Kidney (tissue), 14 donors: ENCODE measurements around the gene OSTN. TPM values are rescaled to one million over a fixed set of nuclear protein-coding genes. Genes with fewer than 3 reads are reported as not detected.

Experiments
- DNase-seq, 5 donors: peaks; one replicate each; pipeline ENCODE4 v3.0.0-alpha.2; 2013 to 2020
- FAIRE-seq: peaks from 2 replicates; lab custom pipeline; 2012; peaks lifted over from hg19 to GRCh38; lab: Jason Lieb, UNC
- H3K27ac ChIP-seq, 2 donors: one replicate each; pipeline ENCODE4 v1.7.0; 2013; ENCODE audit warnings: low read depth in 2 of 2, low read length in 2 of 2, inconsistent platforms in 1 of 2
- H3K27me3 ChIP-seq: one replicate; pipeline ENCODE4 v1.7.1; 2013; ENCODE audit warnings: low read length, inconsistent platforms; ENCODE audit not compliant: control insufficient read depth, insufficient read depth
- H3K36me3 ChIP-seq, 3 donors: one replicate each; pipeline versions ENCODE4 v1.7.0 to v1.7.1; 2013; ENCODE audit warnings: low read length in 3 of 3, control low read depth in 1 of 3, inconsistent platforms in 1 of 3; ENCODE audit not compliant: insufficient read depth in 3 of 3, control insufficient read depth in 2 of 3
- H3K4me1 ChIP-seq, 3 donors: one replicate each; pipeline versions ENCODE4 v1.7.0 to v1.7.1; 2013; ENCODE audit warnings: low read length in 3 of 3, inconsistent platforms in 1 of 3, low read depth in 1 of 3; ENCODE audit not compliant: control insufficient read depth in 2 of 3, insufficient read depth in 2 of 3
- H3K4me3 ChIP-seq, 3 donors: one replicate each; pipeline versions ENCODE4 v1.7.0 to v1.8.1; 2013; ENCODE audit warnings: low read length in 3 of 3, control low read depth in 1 of 3, inconsistent platforms in 1 of 3
- H3K9ac ChIP-seq, 3 donors: one replicate each; pipeline versions ENCODE4 v1.7.0 to v1.7.1; 2013; ENCODE audit warnings: low read length in 3 of 3, control low read depth in 1 of 3, inconsistent platforms in 1 of 3
- H3K9me3 ChIP-seq, 3 donors: one replicate each; pipeline versions ENCODE4 v1.7.0 to v1.7.1; 2013; ENCODE audit warnings: low read length in 3 of 3, control low read depth in 1 of 3, inconsistent platforms in 1 of 3; ENCODE audit not compliant: control insufficient read depth in 2 of 3, insufficient read depth in 1 of 3
- intact Hi-C: fragments of 100-400 bp; cut with DNase I; formaldehyde crosslinking; loops from one replicate; pipeline ENCODE4 v1.11.1; 2022
- polyA plus RNA-seq: library from polyadenylated mRNA; stranded (reverse); fragments of 350-450 nt; fragmentation: Illumina TruSeq; extraction: RNeasy Lipid Tissue Mini Kit (QIAGEN cat#74804); gene quantifications from one replicate; pipeline ENCODE4 v1.2.3, GENCODE V29; 2014; ENCODE audit warnings: low read depth, low replicate concordance; ENCODE audit not compliant: insufficient read depth
- total RNA-seq: library from RNA; stranded (reverse); fragmentation: NEBNext Ultra II Directional; extraction: Animal tissue kit (Norgen Biotek cat#: 25700); gene quantifications from one replicate; pipeline ENCODE4 v1.2.1, GENCODE V29; 2021
- TF ChIP-seq, protein P1 (sequence below): IDR thresholded peaks from 3 replicates; pipeline ENCODE4 v1.5.1; 2012; ENCODE audit warnings: mild to moderate bottlenecking, moderate library complexity, borderline replicate concordance; ENCODE audit not compliant: insufficient read depth; ENCODE audit errors: extremely low read depth
- donor health status: control.
- donor health status: control.
- donor health status: control.
- donor health status: control.
- donor health status: control.
- donor health status: DM: yes; HTN: yes; CAD: no.
- donor health status: Normal renal cell carcinoma (clear cell type).

OSTN gene
- total and polyA plus RNA-seq, 2 donors from 2014 or later = not detected

DNA sequence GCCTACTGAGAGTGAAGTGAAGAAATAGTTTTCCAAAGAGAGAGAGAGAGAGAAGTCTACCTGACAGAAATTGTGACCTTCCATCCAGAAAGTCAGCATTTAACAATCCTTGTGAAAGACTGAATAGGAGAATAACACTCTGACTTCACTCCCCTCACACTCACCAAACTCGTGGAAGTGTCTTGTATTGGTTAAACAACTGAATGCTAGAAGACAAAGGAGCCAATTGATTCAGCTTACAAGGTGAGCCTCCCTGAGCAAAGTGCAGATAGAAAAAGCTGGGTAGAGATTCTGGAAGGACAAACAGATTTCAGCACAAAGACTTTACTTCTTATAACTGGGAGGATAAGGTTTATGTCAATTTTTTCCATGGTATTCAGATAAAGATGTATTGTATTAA, 40.8 kb upstream of the OSTN start:
- intact Hi-C loops = no loop called here
- H3K36me3 ChIP-seq = no peaks in the 10 kb centered on the region
- H3K9me3 ChIP-seq = peaks cover 0 to 13% (median 0%) of the 10 kb centered on the region in 3 donors
- no peaks in the 10 kb centered on the region for H3K4me1 ChIP-seq
- TF ChIP-seq, protein P1, sequence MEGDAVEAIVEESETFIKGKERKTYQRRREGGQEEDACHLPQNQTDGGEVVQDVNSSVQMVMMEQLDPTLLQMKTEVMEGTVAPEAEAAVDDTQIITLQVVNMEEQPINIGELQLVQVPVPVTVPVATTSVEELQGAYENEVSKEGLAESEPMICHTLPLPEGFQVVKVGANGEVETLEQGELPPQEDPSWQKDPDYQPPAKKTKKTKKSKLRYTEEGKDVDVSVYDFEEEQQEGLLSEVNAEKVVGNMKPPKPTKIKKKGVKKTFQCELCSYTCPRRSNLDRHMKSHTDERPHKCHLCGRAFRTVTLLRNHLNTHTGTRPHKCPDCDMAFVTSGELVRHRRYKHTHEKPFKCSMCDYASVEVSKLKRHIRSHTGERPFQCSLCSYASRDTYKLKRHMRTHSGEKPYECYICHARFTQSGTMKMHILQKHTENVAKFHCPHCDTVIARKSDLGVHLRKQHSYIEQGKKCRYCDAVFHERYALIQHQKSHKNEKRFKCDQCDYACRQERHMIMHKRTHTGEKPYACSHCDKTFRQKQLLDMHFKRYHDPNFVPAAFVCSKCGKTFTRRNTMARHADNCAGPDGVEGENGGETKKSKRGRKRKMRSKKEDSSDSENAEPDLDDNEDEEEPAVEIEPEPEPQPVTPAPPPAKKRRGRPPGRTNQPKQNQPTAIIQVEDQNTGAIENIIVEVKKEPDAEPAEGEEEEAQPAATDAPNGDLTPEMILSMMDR = no peak
- no peaks in the 10 kb centered on the region for H3K27me3 ChIP-seq
- H3K4me3 ChIP-seq = no peak overlapping the region
- no peak for FAIRE-seq
- H3K27ac ChIP-seq = no peak overlapping the region
- H3K9ac ChIP-seq = no peak overlapping the region
- DNase-seq = no peak

DNA sequence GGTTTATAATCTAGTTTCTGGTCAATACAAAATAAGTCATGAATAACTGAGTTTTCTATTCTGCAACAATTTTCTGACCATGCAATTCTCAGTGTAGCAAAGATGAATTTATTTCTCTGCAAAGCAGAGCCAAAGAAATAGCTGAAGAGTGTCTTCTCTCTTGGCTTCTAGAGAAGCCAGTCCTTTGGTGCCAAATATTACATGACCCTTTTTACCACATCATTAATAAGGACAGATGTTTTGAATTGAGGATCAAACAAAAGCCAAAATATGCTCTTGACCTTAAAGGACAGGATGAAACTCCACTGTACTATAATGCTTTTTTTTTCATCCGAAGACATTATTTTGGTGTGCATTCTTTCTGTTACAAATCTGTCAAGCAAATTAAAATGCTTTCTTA, 40.2 kb upstream of the OSTN start:
- FAIRE-seq = no peak
- Histone ChIP-seq H3K27me3 (no peaks in the 10 kb centered on the region), H3K36me3 (no peaks in the 10 kb centered on the region), H3K9me3 (peaks cover 0 to 13% (median 0%) of the 10 kb centered on the region in 3 donors), H3K4me1 (no peaks in the 10 kb centered on the region), H3K4me3 (no peak overlapping the region), H3K9ac (no peak overlapping the region), H3K27ac (no peak overlapping the region)
- peak in 1 of 5 donors; percentile 12 for DNase-seq
- TF ChIP-seq, protein P1 = no peak
- intact Hi-C loops = no loop called here

DNA sequence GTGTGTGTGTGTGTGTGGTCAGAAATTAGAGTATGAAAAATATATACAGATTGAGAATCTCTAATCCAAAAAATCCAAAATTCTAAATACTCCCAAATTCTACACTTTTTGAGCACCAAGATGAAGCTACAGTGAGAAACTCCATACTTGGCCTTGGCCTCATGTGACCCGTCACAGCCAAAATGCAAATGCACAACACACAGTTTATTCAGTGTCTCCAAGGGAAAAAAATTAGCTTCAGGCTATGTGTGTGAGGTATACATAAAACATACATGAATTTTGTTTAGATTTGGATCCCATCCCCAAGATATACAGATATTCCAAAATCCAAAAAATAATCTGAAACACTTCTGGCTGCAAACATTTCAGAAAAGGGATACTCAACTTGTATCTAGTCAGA, 33.2 kb upstream of the OSTN start:
- Histone ChIP-seq H3K27ac (no peak overlapping the region), H3K9ac (no peak overlapping the region), H3K4me1 (no peaks in the 10 kb centered on the region), H3K9me3 (no peaks in the 10 kb centered on the region), H3K4me3 (no peak overlapping the region), H3K36me3 (no peaks in the 10 kb centered on the region), H3K27me3 (no peaks in the 10 kb centered on the region)
- TF ChIP-seq, protein P1 = no peak
- intact Hi-C loops = no loop called here
- no peak for DNase-seq
- FAIRE-seq = no peak

DNA sequence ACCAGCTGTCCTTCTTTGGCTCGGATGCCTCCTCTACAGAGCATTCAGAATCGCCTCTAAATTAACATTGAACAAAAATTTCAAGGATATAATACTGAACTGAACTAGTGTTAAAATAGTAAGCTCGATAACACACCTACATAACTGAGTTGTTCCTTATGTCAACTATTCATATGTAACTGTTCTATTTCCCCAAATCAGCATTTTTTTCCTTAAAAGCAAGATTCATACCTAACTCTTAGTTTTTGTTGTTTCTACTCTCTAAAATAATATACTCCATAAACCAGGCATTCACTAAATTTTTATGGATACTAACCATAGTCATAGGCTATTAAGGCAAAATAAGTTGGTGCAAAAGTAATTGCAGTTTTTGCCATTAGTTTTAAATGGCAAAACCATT, 32.7 kb upstream of the OSTN start:
- no peaks in the 10 kb centered on the region for H3K4me1 ChIP-seq
- H3K9ac ChIP-seq = no peak overlapping the region
- H3K27me3 ChIP-seq = no peaks in the 10 kb centered on the region
- no peaks in the 10 kb centered on the region for H3K9me3 ChIP-seq
- H3K27ac ChIP-seq = no peak overlapping the region
- no peak overlapping the region for H3K4me3 ChIP-seq
- TF ChIP-seq, protein P1 = no peak
- H3K36me3 ChIP-seq = no peaks in the 10 kb centered on the region
- FAIRE-seq = no peak
- no peak for DNase-seq
- intact Hi-C loops = no loop called here
